SK-N-SH (cell line): ENCODE measurements around the gene ELAVL4. TPM values are rescaled to one million over a fixed set of nuclear protein-coding genes. Genes with fewer than 3 reads are reported as not detected.

ENCODE experiments used
- CTCF ChIA-PET: fragments of 300-600, 350-600 bp; formaldehyde crosslinking; extraction: SDS; loops from one replicate; lab custom pipeline; 2021; lab: Yijun Ruan, JAX
- POLR2A ChIA-PET: fragments of 350-600 bp; sonication (Branson Sonifier 250); formaldehyde crosslinking; extraction: SDS; loops from one replicate; lab custom pipeline; 2020; ENCODE audit warnings: antibody characterized with exemption, inconsistent platforms; lab: Yijun Ruan, JAX
- DNase-seq: peaks from one replicate; pipeline ENCODE4 v3.0.0; 2012
- H2AFZ ChIP-seq: fragments of 200-600 bp; sonication (generic); 2 replicates; pipeline ENCODE4 v1.8.1; 2016; ENCODE audit warnings: antibody characterized with exemption, mild to moderate bottlenecking, low read depth
- H3F3A ChIP-seq: fragments of 200-600 bp; sonication (generic); replicated peaks from 2 replicates; pipeline ENCODE3; 2016; ENCODE audit warnings: antibody characterized with exemption, mild to moderate bottlenecking; ENCODE audit not compliant: insufficient read depth
- H3K27ac ChIP-seq, 2 experiments: fragments of 200-500 bp in 1 of 2; fragments of 200-600 bp in 1 of 2; sonication (Bioruptor generic) in 1 of 2; sonication (generic), shearing (Covaris generic) in 1 of 2; 2 replicates each; pipeline versions ENCODE4 v1.5.1 to v1.6.1; 2014 to 2016; ENCODE audit warnings: low read depth in 2 of 2, inconsistent platforms in 1 of 2, low read length in 1 of 2, mild to moderate bottlenecking in 1 of 2, mixed read lengths in 1 of 2
- H3K27me3 ChIP-seq: fragments of 200-600 bp; sonication (generic), shearing (Covaris generic); 2 replicates; pipeline ENCODE4 v1.6.1; 2016; ENCODE audit warnings: mixed run types; ENCODE audit not compliant: insufficient read depth
- H3K36me3 ChIP-seq, 2 experiments: fragments of 200-500 bp in 1 of 2; fragments of 200-600 bp in 1 of 2; sonication (Bioruptor generic) in 1 of 2; sonication (generic) in 1 of 2; replicated peaks in 1 of 2; 2 replicates each; pipeline versions ENCODE3 to v1.5.1; 2014 to 2016; ENCODE audit warnings: low read length in 1 of 2, mild to moderate bottlenecking in 1 of 2; ENCODE audit not compliant: insufficient read depth in 2 of 2, control insufficient read depth in 1 of 2
- H3K4me1 ChIP-seq, 2 experiments: fragments of 200-500 bp in 1 of 2; fragments of 200-600 bp in 1 of 2; sonication (Bioruptor generic) in 1 of 2; sonication (generic), shearing (Covaris generic) in 1 of 2; 2 replicates each; pipeline versions ENCODE4 v1.5.1 to v1.6.1; 2014 to 2016; ENCODE audit warnings: low read depth in 1 of 2, low read length in 1 of 2, mixed run types in 1 of 2; ENCODE audit not compliant: insufficient read depth in 2 of 2, control insufficient read depth in 1 of 2
- H3K4me2 ChIP-seq: fragments of 200-600 bp; sonication (generic), shearing (Covaris generic); 2 replicates; pipeline ENCODE4 v1.6.1; 2017; ENCODE audit warnings: mixed run types
- H3K4me3 ChIP-seq, 2 experiments: fragments of 200-500 bp in 1 of 2; fragments of 200-600 bp in 1 of 2; sonication (Bioruptor generic) in 1 of 2; sonication (generic), shearing (Covaris generic) in 1 of 2; 2 replicates each; pipeline versions ENCODE4 v1.5.1 to v1.8.1; 2014 to 2016; ENCODE audit warnings: low read depth in 2 of 2, inconsistent platforms in 1 of 2, low read length in 1 of 2, mild to moderate bottlenecking in 1 of 2, mixed read lengths in 1 of 2, moderate library complexity in 1 of 2
- H3K79me2 ChIP-seq: fragments of 200-600 bp; sonication (generic); 2 replicates; pipeline ENCODE4 v1.8.1; 2017; ENCODE audit warnings: mild to moderate bottlenecking; ENCODE audit not compliant: insufficient read depth
- H3K9ac ChIP-seq: fragments of 200-600 bp; sonication (generic); 2 replicates; pipeline ENCODE4 v1.6.1; 2017; ENCODE audit warnings: mixed run types
- H3K9me2 ChIP-seq: fragments of 200-600 bp; sonication (generic); 2 replicates; pipeline ENCODE4 v1.6.1; 2017; ENCODE audit warnings: mixed run types
- H3K9me3 ChIP-seq: fragments of 200-600 bp; sonication (generic); 2 replicates; pipeline ENCODE4 v1.6.1; 2017; ENCODE audit warnings: mixed run types, mild to moderate bottlenecking, moderate library complexity
- H4K20me1 ChIP-seq: fragments of 200-600 bp; sonication (generic); 2 replicates; pipeline ENCODE4 v1.6.1; 2017; ENCODE audit warnings: mild to moderate bottlenecking, mixed run types; ENCODE audit not compliant: insufficient read depth
- CHD2 ChIP-seq: fragments of 150-350 bp; IDR thresholded peaks from 2 replicates; pipeline ENCODE4 v1.6.1; 2018; ENCODE audit warnings: low read length; ENCODE audit not compliant: partially characterized antibody
- EP300 ChIP-seq, 2 experiments: IDR thresholded peaks; 2 replicates each; pipeline versions ENCODE4 v1.4.0 to v1.6.1; 2012; ENCODE audit warnings: borderline replicate concordance in 1 of 2, low read depth in 1 of 2, low read length in 1 of 2
- EZH2phosphoT487 ChIP-seq: fragments of 200-600 bp; sonication (generic); IDR thresholded peaks from 2 replicates; pipeline ENCODE4 v1.6.1; 2017; ENCODE audit warnings: low read depth, mixed run types, mild to moderate bottlenecking, antibody characterized with exemption, moderate library complexity, borderline replicate concordance
- GABPA ChIP-seq: IDR thresholded peaks from 2 replicates; pipeline ENCODE4 v1.4.0; 2012; ENCODE audit warnings: low read depth, mild to moderate bottlenecking
- GATA2 ChIP-seq: sonication (generic); formaldehyde crosslinking; IDR thresholded peaks from 2 replicates; pipeline ENCODE4 v1.5.0; 2020; ENCODE audit warnings: mild to moderate bottlenecking, missing genetic modification reagents
- MXI1 ChIP-seq: IDR thresholded peaks from 2 replicates; pipeline ENCODE4 v1.6.1; 2012; ENCODE audit warnings: mild to moderate bottlenecking, low read depth, low read length, improper control_type of control experiment
- PBX3 ChIP-seq: IDR thresholded peaks from 2 replicates; pipeline ENCODE4; 2012
- POLR2AphosphoS5 ChIP-seq: IDR thresholded peaks from 2 replicates; pipeline ENCODE4 v1.6.1; 2012; ENCODE audit warnings: low read depth, low read length
- REST ChIP-seq: IDR thresholded peaks from 2 replicates; pipeline ENCODE4 v1.6.1; 2012; ENCODE audit warnings: mild to moderate bottlenecking, low read depth, low read length, moderate library complexity
- TAF1 ChIP-seq: IDR thresholded peaks from 2 replicates; pipeline ENCODE4 v1.6.1; 2012; ENCODE audit warnings: low read depth, mild to moderate bottlenecking, low read length, moderate library complexity, borderline replicate concordance
- TEAD4 ChIP-seq: IDR thresholded peaks from 2 replicates; pipeline ENCODE4 v1.4.0; 2012; ENCODE audit warnings: mild to moderate bottlenecking, borderline replicate concordance; ENCODE audit not compliant: insufficient read depth
- YY1 ChIP-seq: IDR thresholded peaks from 2 replicates; pipeline ENCODE4 v1.4.0; 2012; ENCODE audit warnings: low read depth, mild to moderate bottlenecking
- WGBS: methylation state at CpG from one replicate; pipeline ENCODE4 v1.1.6; 2017; ENCODE audit warnings: low lambda C conversion rate; 5-methylcytosine and 5-hydroxymethylcytosine counted together
- polyA plus RNA-seq, 3 experiments: library from polyadenylated mRNA; depleted of rRNA; stranded (reverse); fragments of >200 nt; gene quantifications; 2 replicates each; pipeline ENCODE4 v1.2.3, GENCODE V29; 2012

Gene ELAVL4
- polyA plus RNA-seq, 1 of the 3 experiments (the other 2 are of a cell fraction) = 2.7 TPM

- H4K20me1 ChIP-seq = no peaks in the 10 kb centered on the region
- TF ChIP-seq GABPA (no peak), TEAD4 (no peak), PBX3 (no peak), YY1 (no peak), MXI1 (no peak), EP300 (IDR thresholded peaks at IDR 0.05; ENCODE audit: borderline replicate concordance in 1 of 2, low read depth in 1 of 2, low read length in 1 of 2) (0 out of 4 replicates have a peak, but pooled peaks of 1 of the 2 experiments have one; percentile 13), EZH2phosphoT487 (no peak), TAF1 (no peak), REST (no peak)
- no peak overlapping the region for H3K9ac ChIP-seq
- peaks cover 0 to 46% of the 10 kb centered on the region in 2 experiments; a peak in 2 of 4 replicates for H3K4me1 ChIP-seq
- H3K27me3 ChIP-seq = no peaks in the 10 kb centered on the region
- no peaks in the 10 kb centered on the region for H3F3A ChIP-seq
- no peaks in the 10 kb centered on the region for H3K9me2 ChIP-seq
- CTCF ChIA-PET = interaction anchor here (1.2 kb wide), 1 partner anchor 10 kb away, joined by 3 read pairs; no protein-coding TSS in a partner anchor
- H3K9me3 ChIP-seq = no peaks in the 10 kb centered on the region
- H3K79me2 ChIP-seq = no peaks in the 10 kb centered on the region
- no peak overlapping the region for H3K4me2 ChIP-seq
- H3K36me3 ChIP-seq = peaks cover 0 to 16% of the 10 kb centered on the region in 2 experiments
- H3K27ac ChIP-seq = peak overlapping the region in 1 of 2 experiments; percentile 55; a peak in 2 of 4 replicates
- DNase-seq = no peak
- no peak overlapping the region for H2AFZ ChIP-seq
- POLR2A ChIA-PET = interaction anchor here (1.0 kb wide), 1 partner anchor 92 kb away, joined by 3 read pairs; no protein-coding TSS in a partner anchor
- 12% methylated on average over 2 of the region's 2 CpGs for WGBS
- H3K4me3 ChIP-seq = no peak overlapping the region
These were observed 70.9 kb downstream of the ELAVL4 start for GRCh38 chr1:50179639-50180038.

GRCh38 chr1:50180367-50180766, 71.6 kb downstream of the ELAVL4 start:
- WGBS = 67% methylated on average over 1 of the region's 1 CpG
- POLR2A ChIA-PET = no interaction called here

More at GRCh38 chr1:50180367-50180766, 71.6 kb downstream of the ELAVL4 start:
- CTCF ChIA-PET = interaction anchor here (1.2 to 1.5 kb wide), 2 partner anchors 11 to 91 kb away, joined by 3 to 4 read pairs; no protein-coding TSS in a partner anchor
- no peaks in the 10 kb centered on the region for H3K9me3 ChIP-seq
- no peaks in the 10 kb centered on the region for H3K9me2 ChIP-seq
- H3K9ac ChIP-seq = no peak overlapping the region
- H2AFZ ChIP-seq = no peak overlapping the region
- peaks cover 0 to 46% of the 10 kb centered on the region in 2 experiments; a peak in 2 of 4 replicates for H3K4me1 ChIP-seq
- H3K4me2 ChIP-seq = no peak overlapping the region
- TF ChIP-seq YY1 = no peak
- no peak for TF ChIP-seq GATA2 (CRISPR knock-in tag)
- TF ChIP-seq CHD2 = no peak
- no peak for TF ChIP-seq TAF1
- TF ChIP-seq POLR2AphosphoS5 = no peak
- H3F3A ChIP-seq = no peaks in the 10 kb centered on the region
- H3K4me3 ChIP-seq = no peak overlapping the region
- H3K27ac ChIP-seq = peak overlapping the region in 1 of 2 experiments; percentile 6; a peak in 1 of 4 replicates
- H3K27me3 ChIP-seq = no peaks in the 10 kb centered on the region
- H3K36me3 ChIP-seq = peaks cover 0 to 16% of the 10 kb centered on the region in 2 experiments
- H3K79me2 ChIP-seq = no peaks in the 10 kb centered on the region
- no peaks in the 10 kb centered on the region for H4K20me1 ChIP-seq
- DNase-seq = no peak
